NCI-H82 treated with DMSO at 0.1 percent for 48 hours (cell line): Measurements from ENCODE around the gene UBE2E1.

ENCODE experiments used
- DNase-seq: peaks from one replicate; lab custom pipeline; 2025; ENCODE audit not compliant: unreplicated experiment; lab: John Stamatoyannopoulos, UW

UBE2E1 gene

GRCh38 chr3:23793528-23794134 is 12.1 kb upstream of the UBE2E1 start:
- no peak for DNase-seq

DNA sequence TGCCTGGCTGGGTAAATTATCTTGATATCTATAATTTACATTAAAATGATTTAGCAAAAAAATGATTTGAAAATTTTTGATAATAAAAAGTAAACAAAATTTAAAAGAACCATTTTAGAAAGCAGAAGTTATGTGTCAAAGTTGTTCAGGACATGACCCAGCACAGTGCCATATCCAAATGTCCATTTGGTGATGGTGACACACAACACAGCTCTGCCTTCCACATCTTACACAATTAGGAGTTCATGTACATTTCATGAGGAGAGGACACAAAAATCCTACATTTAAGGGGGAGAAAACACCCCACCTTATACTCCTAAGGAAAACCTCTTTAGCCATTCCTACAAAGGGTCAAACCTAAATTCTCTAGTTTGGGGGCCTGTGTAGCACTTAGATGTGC is 10.7 kb upstream of the UBE2E1 start:
- DNase-seq: no peak

DNA sequence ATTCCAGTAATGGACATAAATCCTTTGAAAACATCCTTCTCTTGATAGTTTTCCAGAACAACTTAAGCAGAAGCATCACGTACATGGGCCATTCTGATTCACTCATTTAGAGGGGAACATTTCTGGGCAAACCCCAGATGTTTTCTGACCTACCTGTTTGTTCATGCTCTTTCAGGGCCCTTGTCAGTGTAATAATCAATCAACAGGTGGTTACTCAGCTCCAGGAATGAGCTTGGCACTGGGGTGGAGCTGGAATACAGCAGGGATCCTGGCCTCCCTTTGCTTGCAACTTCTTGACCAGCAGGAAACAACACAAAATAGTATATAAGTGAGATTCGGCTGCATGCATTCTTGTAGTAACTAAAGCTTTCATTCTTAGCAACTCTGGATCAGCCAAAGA is 9.2 kb upstream of the UBE2E1 start:
- no peak for DNase-seq

GRCh38 chr3:23797491-23797890 is 8.3 kb upstream of the UBE2E1 start:
- no peak for DNase-seq

GRCh38 chr3:23798456-23798855 is 7.3 kb upstream of the UBE2E1 start:
- no peak for DNase-seq

DNA sequence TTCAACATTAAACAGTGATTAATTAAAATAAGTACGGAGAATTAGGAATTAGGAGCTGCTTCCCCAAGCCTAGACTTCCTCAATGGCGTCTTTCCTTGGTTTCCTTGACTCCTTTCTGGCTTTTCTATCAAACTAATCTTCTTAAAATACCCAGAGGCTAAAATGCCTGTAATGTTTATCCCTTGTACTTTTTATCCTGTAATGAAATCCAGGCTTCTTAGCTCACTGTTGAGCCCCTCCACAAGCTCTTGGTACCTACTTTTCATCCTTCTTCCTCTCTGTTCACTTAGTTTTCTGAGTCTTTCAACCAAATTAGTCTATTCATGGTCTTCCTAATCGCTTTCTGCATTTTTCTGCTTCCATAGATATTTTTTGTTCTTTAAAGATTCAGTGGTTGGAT is 6.9 kb upstream of the UBE2E1 start:
- DNase-seq: peak; percentile 83

DNA sequence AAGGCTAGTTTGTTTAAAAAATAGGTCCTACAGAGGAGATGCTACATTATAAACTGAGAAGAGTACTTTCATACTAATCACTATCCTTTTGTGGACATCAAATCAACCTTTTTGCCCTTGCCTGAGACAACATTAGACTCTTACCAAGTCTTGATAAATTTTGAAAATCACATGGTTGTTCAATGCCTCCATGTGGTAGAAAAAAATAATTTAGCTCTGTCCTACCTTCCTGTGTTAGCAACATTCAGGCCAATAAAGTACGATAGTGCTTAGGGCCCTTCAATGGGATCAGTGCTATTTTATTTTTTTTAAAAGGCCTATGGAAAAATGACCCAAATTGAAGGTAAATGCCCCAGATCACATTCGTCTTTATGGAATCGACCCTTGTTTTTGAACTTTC is 5.0 kb upstream of the UBE2E1 start:
- no peak for DNase-seq

DNA sequence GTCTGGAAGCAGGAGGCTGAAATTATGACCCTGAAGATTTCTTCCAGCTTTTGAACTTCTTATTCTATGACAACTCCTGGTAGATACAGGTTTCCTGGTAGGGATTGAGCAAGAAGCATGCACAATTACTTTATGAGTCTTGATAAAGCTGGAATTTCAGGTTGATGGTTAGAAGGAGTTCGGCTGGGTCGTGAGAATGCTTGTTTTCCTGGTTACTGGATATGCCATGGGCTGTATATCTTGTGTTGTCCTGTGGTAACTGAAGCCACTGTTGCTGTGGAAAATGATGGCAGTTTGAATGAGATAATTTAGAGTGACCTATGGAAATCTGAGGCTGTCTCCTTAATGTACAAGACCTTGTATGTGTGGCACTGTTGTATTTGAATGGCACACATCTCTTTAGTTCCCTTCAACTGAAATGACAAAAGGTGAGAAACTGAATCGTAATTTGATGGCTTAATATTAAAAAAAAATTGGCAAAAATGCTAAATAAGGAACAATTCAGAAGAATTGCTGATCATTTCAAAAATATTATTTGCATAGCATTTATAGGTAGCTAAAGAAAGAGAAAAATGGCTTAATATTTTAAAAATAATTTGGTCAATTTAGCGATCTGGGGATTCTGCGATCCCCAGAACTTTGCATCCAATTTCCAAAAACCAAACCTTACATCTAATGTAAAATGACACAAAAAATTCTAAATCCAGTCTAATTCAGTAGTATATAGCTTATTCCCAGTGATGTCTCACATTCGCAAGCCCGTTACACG is 1.1 kb upstream of the UBE2E1 start:
- no peak for DNase-seq

- no peak for DNase-seq
Measured at GRCh38 chr3:23805210-23805632, 534 bp upstream of the UBE2E1 start.

GRCh38 chr3:23806534-23807423 is 1.0 kb downstream of the UBE2E1 start:
- DNase-seq: no peak

DNA sequence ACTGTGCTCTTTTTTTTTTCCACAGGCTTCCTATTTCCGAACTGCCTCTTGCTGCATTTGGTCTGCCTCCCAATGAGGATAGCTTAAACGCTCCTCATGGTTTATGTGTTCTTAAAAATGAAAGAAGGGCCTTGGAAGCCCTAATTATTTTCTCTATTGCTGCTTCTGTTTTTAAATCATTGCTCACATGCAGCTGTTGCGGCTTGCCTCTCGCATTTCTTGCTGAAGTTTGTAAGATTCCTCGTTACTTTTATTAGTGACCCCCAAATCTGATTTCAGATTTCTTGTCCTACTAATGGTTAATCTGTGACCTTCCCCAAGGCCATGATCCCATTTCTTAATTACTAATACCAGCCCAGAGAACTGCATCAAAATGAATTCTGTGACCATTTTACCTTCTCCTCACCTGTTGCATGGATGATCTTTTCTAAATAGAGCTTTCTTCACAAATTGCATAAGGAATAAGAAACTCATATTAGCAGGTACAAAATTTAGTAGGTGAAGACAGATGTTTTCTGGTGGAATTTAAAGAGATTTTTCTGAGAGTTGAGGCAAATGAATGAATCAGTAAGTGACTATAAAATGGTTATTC is 1.8 kb downstream of the UBE2E1 start:
- DNase-seq: no peak

- no peak for DNase-seq
Measured at GRCh38 chr3:23808525-23808924, 2.8 kb downstream of the UBE2E1 start.

GRCh38 chr3:23809294-23809693 is 3.5 kb downstream of the UBE2E1 start:
- DNase-seq: no peak

- no peak for DNase-seq
Measured at GRCh38 chr3:23809840-23810342, 4.1 kb downstream of the UBE2E1 start.

- DNase-seq: peak; percentile 6
Measured at GRCh38 chr3:23810343-23811184, 4.8 kb downstream of the UBE2E1 start.

DNA sequence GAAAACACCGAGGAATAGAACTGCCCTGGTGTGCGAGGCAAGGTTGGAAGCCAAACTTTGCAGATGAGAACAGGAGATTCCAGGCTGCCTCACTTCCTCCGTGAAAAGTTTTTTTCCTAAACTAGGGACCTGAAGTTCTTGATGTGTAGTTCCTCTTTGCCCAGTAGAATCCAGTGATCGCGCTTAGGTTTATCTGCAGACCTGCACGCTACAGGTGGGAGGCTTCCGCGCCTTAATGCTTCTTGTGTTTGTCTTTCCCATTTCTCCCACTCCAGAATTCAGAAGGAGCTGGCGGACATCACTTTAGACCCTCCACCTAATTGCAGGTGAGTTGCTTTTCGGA is 5.4 kb downstream of the UBE2E1 start:
- no peak for DNase-seq

GRCh38 chr3:23811919-23812318 is 6.2 kb downstream of the UBE2E1 start:
- no peak for DNase-seq

DNA sequence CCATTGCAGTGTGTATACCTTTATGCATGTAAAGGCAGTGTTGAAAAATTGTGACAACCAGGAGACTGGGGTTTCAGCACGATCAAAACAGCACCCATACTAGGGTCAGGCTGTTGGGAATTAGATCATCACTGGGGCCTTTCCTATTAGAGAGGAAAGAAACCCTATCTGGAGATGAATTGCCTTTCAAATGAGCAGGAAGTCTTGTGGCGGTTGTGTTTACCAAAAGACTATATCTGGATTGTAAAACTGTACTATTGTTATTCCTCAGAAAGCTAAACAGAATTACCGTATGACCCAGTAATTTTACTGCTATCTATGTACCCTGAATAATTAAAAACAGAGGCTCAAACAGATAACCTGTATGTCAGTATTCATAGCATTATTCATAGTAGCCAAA is 10.1 kb downstream of the UBE2E1 start:
- DNase-seq: no peak

- no peak for DNase-seq
Measured at GRCh38 chr3:23816721-23817120, 11.0 kb downstream of the UBE2E1 start.

DNA sequence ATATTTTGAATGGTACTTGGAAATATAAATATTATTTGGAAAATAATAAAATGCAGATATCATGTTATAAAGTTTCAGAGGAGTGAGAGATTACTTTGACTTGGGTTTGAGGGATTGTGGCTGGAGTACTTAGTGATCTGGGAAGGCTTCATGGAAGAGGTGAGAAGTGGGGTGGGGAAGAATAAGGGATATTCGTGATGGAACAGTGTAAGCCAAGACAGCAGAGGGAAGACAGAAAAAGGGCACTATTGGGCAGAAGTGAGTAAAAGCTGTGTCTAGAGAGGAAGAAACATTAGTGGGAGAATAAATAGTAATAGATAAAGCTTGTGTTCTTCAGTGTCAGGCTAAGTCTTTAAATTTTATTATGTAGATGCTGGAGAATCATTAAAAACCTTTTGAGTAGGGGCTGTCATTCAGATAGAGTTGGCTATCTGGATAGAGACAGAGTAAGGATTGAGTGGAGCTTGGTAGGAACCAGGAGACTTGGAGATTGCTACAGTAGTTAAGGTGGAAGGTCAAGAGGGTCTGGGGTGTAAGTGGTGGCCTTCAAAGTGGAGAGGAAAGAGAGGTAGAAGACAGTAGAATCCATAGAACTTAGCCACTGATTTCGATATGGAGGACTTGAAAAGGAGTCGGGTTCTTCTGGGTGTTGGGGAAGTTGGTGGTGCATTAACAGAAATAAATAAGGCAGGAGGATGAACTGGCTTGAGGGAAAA is 11.9 kb downstream of the UBE2E1 start:
- DNase-seq: no peak
